IPS-18c (cell line): Measurements from ENCODE around the gene EBI3.
"Not testable (repeated sequence)": the region's sequence is repeated elsewhere in the genome, so short reads cannot be mapped to it uniquely, and the experiment has no call there.

Source experiments
- H3K4me3 ChIP-seq: 2 replicates; pipeline ENCODE4 v1.7.0; 2013; ENCODE audit warnings: low read depth, mild to moderate bottlenecking, low read length, moderate library complexity; ENCODE audit not compliant: insufficient read depth
- H3K9me3 ChIP-seq: one replicate; pipeline ENCODE4 v1.6.1; 2013; ENCODE audit warnings: mild to moderate bottlenecking, low read length, moderate library complexity; ENCODE audit not compliant: control insufficient read depth, insufficient read depth

EBI3 gene

DNA sequence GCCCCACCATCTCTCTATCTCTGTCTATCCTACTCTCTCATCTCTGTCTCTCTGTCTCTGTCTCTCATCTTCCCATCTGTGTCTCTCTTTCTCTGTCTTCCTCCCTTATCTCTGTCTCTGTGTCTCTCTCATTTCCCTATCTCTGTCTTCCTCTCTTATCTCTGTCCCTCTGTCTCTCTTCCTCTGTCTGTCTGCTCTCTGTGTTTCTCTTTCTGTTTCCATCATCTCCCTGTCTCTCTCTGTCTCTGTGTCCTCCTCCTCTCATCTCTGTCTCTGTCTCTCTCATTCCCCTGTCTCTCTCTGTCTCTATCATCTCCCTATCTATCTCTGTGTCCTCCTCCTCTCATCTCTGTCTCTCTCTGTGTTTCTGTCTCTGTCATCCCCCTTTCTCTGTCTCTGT is 1.6 kb upstream of the EBI3 start:
- no peak overlapping the region for H3K4me3 ChIP-seq

DNA sequence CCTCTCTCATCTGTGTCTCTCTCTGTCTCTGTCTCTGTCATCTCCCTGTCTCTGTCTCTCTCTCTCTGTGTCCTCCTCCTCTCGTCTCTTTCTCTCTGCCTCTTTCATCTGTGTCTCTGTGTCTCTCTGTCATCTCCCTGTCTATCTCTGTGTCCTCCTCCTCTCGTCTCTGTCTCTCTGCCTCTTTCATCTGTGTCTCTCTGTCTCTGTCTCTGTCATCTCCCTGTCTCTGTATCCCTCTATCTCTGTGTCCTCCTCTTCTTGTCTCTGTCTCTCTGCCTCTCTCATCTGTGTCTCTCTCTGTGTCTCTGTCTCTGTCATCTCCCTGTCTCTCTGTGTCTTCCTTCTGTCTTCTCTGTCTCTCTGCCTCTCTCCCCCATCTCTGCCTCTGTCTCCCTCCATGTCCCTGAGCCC is 551 bp upstream of the EBI3 start:
- no peak overlapping the region; the same call in 1 of the 2 replicates for H3K4me3 ChIP-seq
- H3K9me3 ChIP-seq, result no peaks in the 10 kb centered on the region

More for the DNA sequence above, 1.6 kb upstream of the EBI3 start:
- no peaks in the 10 kb centered on the region for H3K9me3 ChIP-seq

DNA sequence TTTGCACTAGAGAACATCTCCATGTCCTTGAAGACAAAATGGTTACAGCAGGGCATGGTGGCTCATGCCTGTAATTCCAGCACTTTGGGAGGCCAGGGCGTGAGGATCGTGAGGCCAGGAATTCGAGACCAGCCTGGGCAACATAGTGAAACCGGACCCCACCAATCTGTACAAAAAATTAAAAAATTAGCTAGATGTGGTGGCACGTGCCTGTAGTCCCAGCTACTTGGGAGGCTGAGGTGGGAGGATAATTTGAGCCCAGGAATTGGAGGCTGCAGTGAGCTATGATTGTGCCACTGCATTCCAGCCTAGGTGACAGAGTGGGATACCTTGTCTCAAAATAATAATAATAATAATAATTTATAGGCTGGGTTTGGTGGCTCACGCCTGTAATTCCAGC is 914 bp downstream of the EBI3 start:
- H3K4me3 ChIP-seq, H3K9me3 ChIP-seq: not testable (repeated sequence)

DNA sequence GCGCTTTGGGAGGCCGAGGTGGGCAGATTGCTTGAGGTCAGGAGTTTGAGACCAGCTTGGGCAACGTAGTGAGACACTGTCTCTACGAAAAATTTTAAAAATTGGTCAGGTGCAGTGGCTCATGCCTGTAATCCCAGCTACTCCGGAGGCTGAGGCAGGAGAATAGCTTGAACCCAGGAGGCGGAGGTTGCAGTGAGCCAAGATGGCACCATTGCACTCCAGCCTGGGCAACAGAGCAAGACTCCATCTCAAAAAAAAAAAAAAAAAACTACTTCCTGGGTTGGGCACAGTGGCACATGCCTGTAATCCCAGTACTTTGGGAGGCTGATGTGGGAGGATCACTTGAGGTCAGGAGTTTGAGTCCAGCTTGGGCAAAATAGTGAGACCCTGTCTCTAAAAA is 2.2 kb downstream of the EBI3 start:
- not testable (repeated sequence) for H3K4me3 ChIP-seq, H3K9me3 ChIP-seq

DNA sequence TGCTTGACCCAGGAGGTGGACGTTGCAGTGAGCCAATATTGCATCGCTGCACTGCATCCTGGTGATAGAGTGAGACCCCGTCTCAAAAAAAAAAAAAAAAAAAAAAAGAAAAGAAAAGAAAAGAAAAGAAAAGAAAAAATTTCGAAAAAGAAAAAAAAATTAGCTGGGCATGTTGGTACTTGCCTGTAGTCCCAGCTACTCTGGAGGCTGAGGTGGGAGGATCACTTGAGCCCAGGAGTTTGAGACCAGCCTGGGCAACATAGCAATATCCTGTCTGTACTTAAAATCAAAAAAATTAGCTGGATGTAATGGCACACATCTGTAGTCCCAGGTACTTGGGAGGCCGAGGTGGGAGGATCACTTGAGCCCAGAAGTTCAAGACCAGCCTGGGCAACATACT is 2.8 kb downstream of the EBI3 start:
- not testable (repeated sequence) for H3K9me3 ChIP-seq, H3K4me3 ChIP-seq

DNA sequence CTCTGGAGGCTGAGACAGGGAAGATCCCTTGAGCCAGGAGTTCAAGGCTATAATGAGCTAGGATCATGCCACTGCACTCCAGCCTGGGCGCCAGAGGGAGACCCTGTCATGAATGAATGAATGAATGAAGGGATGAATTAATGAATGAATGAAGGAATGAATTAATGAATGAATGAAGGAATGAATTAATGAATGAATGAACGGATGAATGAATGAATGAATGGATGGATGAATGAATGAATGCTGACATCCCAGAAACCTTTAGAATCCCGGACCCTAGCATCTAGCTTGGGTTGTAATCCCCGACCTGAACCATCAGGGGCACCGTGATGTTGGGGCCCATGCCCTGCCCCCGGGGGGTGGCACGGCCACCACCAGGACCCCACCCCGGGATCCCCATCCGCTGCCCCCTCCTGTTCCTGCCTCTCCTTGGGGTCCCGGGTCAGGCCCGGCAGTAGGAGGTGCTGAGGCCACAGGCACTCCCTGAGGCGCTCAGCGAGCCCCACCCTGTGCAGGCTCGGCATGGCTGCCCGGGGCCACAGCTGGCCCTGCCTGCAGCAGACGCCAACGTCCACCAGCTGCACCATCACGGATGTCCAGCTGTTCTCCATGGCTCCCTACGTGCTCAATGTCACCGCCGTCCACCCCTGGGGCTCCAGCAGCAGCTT is 3.4 kb downstream of the EBI3 start:
- Histone ChIP-seq H3K4me3 (no peak overlapping the region), H3K9me3 (no peaks in the 10 kb centered on the region)

DNA sequence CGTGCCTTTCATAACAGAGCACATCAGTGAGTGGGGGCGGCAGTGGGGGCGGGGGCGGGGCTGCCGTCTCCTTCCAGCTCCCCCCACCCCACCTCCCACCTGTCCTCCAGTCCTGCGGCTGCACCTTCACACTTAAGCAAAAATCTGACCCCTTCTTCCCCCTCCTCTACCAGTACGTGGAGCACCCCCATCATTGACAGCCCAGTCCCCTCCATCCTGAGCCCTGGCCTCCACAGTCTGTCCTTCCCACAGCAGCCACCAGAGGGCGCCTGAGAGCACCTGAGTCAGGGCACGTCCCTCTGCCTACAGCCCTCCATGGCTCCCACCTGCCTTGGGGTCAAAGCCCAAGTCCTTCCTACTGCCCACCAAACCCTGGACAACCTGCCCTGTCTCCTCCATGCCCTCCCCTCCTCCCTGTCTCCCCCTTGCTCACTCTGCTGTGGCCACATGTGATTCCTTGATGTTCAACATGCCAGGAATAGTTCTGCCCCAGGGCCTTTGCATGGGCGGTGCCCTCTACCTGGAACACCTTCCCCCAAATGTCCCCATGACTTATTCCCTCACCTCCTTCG is 4.0 kb downstream of the EBI3 start:
- H3K4me3 ChIP-seq, result no peak overlapping the region

DNA sequence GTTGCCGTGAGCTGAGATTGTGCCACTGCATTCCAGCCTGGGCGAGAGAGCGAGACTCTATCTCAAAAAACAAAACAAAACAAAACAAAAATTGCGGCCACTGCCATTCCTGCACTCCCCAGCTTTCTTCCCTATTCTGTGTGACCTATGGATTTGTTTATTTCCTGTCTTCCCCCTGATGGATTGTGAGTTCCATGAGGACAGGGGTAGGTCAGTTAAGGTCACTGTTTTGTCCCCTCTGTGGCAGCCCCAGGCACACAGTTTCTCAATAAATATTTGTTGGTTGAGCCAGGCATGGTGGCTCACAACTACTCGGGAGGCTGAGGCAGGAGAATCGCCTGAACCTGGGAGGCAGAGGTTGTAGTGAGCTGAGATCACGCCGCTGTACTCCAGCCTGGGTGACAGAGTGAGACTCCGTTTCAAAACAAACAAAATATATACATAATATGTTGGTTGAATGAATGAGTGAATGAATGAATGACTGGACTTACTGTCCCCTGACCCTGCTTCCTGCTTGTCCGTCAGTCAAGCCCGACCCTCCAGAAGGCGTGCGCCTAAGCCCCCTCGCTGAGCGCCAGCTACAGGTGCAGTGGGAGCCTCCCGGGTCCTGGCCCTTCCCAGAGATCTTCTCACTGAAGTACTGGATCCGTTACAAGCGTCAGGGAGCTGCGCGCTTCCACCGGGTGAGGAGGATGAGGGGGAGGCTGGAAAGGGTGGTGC is 5.0 kb downstream of the EBI3 start:
- Histone ChIP-seq H3K9me3 (no peaks in the 10 kb centered on the region), H3K4me3 (no peak overlapping the region)

More for the DNA sequence above, 4.0 kb downstream of the EBI3 start:
- no peaks in the 10 kb centered on the region for H3K9me3 ChIP-seq

DNA sequence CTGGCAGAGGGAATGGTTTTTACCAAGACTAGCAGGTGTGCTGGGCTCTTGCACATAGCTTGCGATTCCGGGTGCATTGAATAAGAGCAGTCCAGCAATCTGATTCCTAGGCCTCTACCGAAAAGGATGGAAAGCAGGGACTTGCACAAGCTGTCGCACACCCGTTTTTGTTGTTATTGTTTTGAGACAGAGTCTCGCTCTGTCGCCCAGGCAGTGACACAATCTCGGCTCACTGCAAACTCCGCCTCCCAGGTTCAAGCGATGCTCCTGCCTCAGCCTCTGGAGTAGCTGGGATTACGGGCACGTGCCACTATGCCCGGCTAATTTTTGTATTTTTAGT is 5.5 kb downstream of the EBI3 start:
- no peaks in the 10 kb centered on the region for H3K9me3 ChIP-seq
- no peak overlapping the region for H3K4me3 ChIP-seq

DNA sequence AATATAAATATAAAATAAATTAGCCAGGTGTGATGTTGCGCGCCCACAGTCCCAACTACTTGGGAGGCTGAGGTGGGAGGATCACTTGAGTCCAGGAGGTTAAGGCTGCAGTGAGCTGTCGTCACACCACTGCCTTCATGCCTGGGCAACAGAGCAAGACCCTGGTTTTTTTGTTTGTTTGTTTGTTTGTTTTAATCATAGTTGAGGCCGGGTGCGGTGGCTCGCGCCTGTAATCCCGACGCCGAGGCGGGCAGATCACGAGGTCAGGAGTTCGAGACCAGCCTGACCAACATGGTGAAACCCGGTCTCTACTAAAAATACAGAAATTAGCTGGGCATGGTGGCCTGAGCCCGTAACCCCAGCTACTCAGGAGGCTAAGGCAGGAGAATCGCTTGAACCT is 8.2 kb downstream of the EBI3 start:
- not testable (repeated sequence) for H3K4me3 ChIP-seq, H3K9me3 ChIP-seq

DNA sequence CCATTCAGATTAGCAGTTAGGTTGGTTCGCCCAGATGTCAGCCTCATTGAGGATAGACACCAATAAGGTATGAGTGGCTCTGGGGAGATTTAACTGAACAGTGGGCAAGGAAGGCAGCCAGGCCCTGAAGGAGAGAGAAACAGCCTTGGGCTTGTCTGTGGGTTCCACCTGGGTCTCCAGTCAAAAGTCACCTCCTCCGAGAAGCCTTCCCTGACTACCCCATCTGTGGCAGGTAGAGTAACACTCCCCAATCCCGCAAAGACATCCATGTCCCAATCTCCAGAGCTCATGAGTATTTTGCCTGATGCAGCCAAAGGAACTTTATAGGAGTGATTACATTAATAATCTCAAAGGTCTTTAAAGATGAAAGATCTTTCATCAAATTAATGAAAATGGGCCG is 9.5 kb downstream of the EBI3 start:
- peaks cover 2% of the 10 kb centered on the region for H3K9me3 ChIP-seq

DNA sequence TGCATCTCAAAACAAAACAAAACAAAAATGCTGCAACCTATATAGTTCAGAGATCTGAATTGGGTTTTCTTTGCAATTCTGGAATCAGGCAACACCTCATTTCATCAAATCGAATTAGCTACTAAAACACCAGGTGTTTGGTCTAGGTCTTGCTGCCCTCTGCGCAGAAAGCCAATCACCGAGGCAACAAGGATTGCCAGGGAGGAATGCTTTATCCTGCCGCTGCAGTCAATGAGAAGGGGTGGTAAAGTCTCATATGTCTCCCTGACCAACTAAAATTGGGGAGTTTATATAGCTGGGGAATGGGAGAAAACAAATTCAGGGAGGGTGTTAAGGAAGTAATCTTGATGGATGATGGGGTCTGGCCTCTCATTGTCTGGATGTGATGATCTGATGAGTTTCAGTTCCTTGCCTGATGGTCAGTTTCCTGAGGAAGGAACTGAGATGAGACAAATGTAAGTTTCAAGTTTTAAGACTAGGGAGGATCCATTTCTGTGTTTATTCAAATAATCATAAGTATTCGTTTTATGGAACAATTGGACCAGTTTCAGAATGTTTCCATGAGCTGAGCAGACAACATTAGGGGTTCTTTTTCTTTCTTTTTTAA is 12.6 kb downstream of the EBI3 start:
- Histone ChIP-seq H3K4me3 (no peak overlapping the region), H3K9me3 (peaks cover 2% of the 10 kb centered on the region)

More for the DNA sequence above, 9.5 kb downstream of the EBI3 start:
- H3K4me3 ChIP-seq, result no peak overlapping the region

DNA sequence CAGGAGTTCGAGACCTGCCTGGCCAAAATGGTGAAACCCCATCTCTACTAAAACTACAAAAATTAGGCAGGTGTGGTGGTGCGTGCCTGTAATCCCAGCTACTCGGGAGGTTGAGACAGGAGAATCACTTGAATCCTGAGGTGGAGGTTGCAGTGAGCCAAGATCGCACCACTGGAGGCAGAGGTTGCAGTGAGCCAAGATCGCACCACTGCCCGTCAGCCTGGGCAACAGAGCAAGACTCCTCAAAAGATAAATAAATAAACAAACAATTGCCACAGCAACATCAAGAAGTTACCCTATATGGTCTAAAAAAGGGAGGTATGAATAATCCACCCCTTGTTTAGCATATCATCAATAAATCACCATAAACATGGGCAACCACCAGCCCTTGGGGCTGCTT is 16.6 kb downstream of the EBI3 start:
- H3K9me3 ChIP-seq, H3K4me3 ChIP-seq: not testable (repeated sequence)

DNA sequence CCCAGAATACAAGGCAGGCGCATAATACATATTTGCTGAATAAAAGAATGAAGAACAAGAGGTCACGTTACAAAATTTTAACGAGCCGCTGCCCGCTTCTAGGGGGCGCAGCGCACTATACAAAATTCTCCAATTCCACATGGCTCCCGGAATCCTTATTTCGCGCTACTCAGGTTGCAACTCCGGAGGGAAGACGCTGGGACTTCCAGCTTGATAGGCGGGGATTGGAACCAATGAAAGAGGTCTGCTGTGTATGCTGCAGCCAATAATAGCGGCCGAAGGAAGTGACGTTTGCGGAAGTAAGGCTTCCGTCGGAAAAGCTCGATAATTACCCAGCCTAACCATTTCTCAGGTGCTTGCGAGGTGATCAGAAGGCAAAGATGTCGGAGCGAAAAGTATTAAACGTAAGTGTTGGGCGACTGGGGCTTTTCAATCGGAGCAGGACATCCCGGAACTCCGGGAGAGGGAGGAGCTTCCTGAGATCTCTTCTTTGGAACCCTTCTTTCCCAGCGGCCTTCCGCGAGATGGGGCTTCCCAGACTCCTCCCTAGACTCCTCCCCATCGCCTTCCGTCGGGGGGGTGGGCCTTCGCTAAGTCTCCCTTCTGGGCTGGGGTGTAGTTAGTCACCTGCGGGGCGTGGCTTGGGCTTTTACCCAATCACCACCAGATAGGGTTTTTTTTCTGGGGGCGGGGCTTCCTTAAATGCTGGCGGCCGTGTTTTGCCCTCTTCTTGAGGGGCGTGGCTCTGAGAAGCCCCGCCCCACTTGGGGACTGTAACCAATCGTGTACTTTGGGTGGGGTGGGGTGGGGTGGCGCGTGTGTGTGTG is 17.7 kb downstream of the EBI3 start, which contains the start of gene YJU2:
Gene YJU2, plus strand, starts transcription at position 314 of the 827 bp plus-strand sequence. Its CDS starts 67 bp downstream, at position 381.
- Histone ChIP-seq H3K4me3 (peak within 1 kb of the TSS; percentile 86), H3K9me3 (peaks cover under 1% of the 10 kb centered on the region)

DNA sequence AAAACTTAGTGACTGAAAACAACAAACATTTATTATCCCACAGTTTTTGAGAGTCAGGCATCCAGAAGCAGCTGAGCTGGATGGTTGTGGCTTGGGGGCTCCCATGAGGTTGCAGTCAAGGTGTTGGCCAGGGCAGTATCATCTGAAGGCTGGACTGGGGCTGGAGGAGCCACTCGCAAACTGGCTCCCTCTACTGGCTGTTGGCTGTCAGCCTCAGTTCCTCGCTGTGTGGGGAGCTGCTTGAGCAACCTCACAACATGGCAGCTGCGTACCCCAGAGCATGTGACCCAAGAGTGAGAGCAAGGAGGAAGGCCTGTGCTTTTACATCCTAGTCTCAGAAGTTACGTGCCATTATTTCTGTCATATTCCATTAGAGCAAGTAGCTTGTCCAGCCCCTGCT is 27.2 kb downstream of the EBI3 start:
- H3K9me3 ChIP-seq, result peaks cover 3% of the 10 kb centered on the region
- H3K4me3 ChIP-seq, result no peak overlapping the region

DNA sequence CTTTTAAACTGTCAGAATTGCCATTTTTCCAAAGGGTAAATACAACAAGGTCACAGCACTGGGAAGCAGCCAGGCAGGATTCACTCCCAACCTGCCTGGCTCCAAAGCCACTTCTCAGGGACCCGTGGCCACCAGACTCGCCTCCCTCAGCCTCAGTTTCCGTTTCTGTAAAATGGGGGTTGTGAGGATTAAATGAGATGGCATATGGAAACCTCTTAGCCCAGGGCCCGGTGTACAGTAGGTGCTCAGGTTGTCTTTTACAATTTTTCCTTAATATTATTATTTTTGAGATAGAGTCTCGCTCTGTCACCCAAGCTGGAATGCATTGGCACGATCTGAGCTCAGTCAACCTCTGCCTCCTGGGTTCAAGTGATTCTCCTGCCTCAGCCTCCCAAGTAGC is 27.7 kb downstream of the EBI3 start:
- Histone ChIP-seq H3K4me3 (no peak overlapping the region), H3K9me3 (peaks cover 3% of the 10 kb centered on the region)

DNA sequence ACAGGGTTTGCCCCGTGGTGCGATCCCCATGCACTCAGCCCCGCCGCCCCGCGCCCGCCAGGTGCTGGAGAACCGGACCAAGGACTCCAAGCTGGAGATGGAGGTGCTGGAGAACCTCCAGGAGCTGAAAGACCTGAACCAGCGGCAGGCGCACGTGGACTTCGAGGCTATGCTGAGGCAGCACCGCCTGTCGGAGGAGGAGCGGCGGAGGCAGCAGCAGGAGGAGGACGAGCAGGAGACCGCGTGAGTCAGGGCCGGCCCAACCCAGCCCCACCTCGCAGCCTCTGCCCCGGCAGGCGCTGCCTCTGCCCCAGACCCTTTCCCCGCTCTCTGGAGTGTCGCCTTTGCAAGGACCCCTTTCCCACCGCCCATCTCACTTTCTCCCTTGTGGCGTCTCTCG is 28.9 kb downstream of the EBI3 start:
- peaks cover 3% of the 10 kb centered on the region for H3K9me3 ChIP-seq

More for the DNA sequence above, 28.9 kb downstream of the EBI3 start:
- H3K4me3 ChIP-seq, result no peak overlapping the region
